Measurements from ENCODE around the gene SLC2A6. TPM values are rescaled to one million over a fixed set of nuclear protein-coding genes. Genes with fewer than 3 reads are reported as not detected.

SLC2A6 gene
- total RNA-seq, 1 donor from 2014 or later, result 8.4 TPM

DNA sequence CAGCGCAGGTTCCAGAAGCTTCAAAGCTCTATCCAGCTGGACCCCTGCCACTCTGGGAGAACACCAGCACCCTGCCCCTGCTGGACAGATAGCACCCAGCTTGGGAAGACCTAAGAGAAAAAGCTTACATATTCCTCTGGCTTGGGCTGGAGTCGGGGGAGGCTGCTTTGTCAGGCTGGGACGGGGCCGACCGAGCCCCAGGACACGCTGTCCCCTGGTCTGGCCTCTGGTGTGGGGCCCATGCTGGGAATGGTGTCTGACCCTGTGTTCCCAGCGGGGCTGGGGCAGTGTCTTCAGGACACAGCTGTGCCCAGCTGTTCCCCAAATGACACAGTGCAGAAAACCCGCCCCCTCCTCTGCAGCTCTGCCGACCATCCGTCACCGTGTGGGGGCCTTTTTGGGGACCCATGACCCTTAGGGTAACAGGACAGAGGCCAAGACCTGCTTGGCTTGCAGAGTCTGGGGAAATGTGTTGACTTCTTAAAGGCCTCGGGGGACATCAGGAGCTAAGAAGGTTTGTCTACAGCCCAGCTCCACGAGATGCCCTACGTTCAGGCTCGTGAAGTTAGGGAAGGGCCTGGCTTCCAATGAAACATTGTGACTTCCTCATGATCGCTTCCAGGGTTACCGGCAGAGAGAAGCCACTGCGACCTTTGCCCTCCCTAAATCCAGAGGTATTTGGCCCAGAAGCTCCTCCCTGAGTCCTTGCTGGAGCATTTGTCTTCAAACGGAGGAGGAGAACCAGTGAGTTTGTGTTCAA is 20.4 kb upstream of the SLC2A6 start:
- peaks cover 17% of the 10 kb centered on the region for H3K9me3 Mint-ChIP-seq (ENCODE audit: unreplicated experiment)
- H3K27me3 Mint-ChIP-seq (ENCODE audit: unreplicated experiment), result peaks cover 44% of the 10 kb centered on the region
- TF ChIP-seq CTCF (IDR thresholded peaks at IDR 0.05), result no peak
- no peak overlapping the region for H3K4me3 Mint-ChIP-seq (ENCODE audit: unreplicated experiment)
- no peak for DNase-seq (ENCODE audit: extremely low spot score, unreplicated experiment)
- peaks cover 4% of the 10 kb centered on the region for H3K36me3 Mint-ChIP-seq (ENCODE audit: unreplicated experiment)
- H3K4me1 Mint-ChIP-seq (ENCODE audit: unreplicated experiment), result peaks cover 2% of the 10 kb centered on the region
- H3K27ac Mint-ChIP-seq (ENCODE audit: unreplicated experiment), result no peak overlapping the region

DNA sequence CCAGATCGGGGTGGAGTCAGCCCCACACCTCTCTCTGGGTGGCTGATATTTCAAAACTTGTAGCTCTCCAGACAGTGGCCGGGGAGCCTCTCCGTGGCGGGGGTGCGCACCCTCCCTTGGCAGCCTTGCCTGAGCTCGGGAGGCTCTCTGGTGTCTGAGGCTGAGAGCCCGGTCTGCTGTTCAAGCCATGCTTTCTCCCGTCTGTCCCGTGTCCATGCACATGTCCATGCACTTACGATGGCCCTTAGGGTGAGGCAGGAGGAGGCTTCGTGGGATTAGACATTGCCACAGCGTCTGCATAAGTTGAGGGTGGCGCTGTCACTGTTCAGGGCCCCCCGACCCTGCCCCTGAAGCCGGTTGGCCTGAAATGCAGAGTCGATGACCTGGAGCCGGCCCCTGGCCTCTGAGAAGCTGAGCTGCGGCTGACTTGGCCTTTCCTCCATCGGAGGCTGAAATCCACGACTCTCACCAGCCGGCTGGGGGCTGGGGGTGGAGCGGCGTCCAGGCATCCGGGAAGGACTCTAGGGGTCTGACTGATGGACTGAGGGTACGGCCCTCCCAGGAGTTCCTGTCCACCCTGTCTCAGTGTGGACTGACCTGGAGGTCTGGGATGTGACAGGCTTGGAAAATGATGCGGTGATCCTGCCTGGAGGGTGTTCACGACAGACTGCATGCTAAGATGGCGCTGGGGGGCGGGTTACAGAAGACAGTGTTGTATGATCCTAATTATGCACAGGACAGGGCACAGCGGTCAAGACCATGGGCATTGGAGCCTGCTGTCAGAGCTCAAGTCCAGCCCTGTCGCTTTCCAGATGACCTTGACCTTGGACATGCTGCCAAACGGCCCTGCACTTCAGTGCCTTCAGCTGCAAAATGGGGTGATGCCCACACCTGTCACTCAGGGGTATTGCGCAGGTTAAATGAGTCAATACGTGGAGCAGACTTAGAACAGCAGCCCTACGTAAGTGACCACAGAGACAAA is 18.3 kb upstream of the SLC2A6 start:
- Mint-ChIP-seq H3K4me1 (ENCODE audit: unreplicated experiment) (peaks cover 19% of the 10 kb centered on the region), H3K36me3 (ENCODE audit: unreplicated experiment) (no peaks in the 10 kb centered on the region)
- no peak for TF ChIP-seq CTCF (IDR thresholded peaks at IDR 0.05)

DNA sequence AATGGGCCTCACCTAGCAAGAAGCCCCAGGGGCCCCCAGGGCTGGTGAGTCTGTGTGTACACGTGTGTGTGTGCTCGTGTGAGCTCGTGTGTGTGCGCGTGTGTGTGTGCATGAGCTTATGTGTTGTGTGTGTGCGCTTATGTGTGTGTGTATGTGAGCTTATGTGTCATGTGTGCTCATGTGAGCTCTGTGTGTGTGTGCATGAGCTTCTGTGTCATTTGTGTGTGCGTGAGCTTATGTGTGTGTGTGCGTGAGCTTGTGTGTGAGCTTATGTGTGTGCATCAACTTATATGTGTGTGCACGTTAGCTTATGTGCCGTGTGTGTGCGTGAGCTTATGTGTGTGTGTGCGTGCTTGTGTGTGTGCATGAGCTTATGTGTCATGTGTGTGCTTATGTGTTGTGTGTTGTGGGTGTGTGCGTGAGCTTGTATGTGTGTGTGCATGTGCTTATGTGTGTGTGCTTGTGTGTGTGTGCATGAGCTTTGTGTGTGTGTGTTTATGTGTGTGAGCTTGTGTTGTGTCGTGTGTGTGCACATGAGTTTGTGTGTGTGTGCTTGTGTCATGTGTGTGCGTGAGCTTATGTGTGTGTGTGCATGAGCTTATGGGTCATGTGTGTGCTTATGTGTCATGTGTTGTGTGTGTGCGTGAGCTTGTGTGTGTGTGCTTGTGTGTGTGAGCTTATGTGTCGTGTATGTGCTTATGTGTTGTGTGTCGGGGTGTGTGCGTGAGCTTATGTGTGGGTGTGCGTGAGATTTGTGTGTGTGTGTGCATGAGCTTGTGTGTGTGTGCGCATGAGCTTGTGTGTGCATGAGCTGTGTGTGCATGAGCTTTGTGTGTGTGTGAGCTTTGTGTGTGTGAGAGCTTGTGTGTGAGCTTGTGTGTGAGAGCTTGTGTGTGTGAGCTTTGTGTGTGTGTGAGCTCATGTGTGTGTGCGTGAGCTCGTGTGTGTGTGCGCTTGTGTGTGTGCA is 16.7 kb upstream of the SLC2A6 start:
- Mint-ChIP-seq H3K4me3 (ENCODE audit: unreplicated experiment) (no peak overlapping the region), H3K27me3 (ENCODE audit: unreplicated experiment) (peaks cover 23% of the 10 kb centered on the region), H3K9me3 (ENCODE audit: unreplicated experiment) (no peaks in the 10 kb centered on the region), H3K27ac (ENCODE audit: unreplicated experiment) (no peak overlapping the region), H3K36me3 (ENCODE audit: unreplicated experiment) (no peaks in the 10 kb centered on the region), H3K4me1 (ENCODE audit: unreplicated experiment) (peaks cover 29% of the 10 kb centered on the region)
- DNase-seq (ENCODE audit: extremely low spot score, unreplicated experiment), result no peak
- no peak for TF ChIP-seq CTCF (IDR thresholded peaks at IDR 0.05)

More for the DNA sequence above, 18.3 kb upstream of the SLC2A6 start:
- Mint-ChIP-seq H3K4me3 (ENCODE audit: unreplicated experiment) (no peak overlapping the region), H3K27ac (ENCODE audit: unreplicated experiment) (no peak overlapping the region), H3K27me3 (ENCODE audit: unreplicated experiment) (peaks cover 31% of the 10 kb centered on the region), H3K9me3 (ENCODE audit: unreplicated experiment) (peaks cover 11% of the 10 kb centered on the region)
- no peak for DNase-seq (ENCODE audit: extremely low spot score, unreplicated experiment)

DNA sequence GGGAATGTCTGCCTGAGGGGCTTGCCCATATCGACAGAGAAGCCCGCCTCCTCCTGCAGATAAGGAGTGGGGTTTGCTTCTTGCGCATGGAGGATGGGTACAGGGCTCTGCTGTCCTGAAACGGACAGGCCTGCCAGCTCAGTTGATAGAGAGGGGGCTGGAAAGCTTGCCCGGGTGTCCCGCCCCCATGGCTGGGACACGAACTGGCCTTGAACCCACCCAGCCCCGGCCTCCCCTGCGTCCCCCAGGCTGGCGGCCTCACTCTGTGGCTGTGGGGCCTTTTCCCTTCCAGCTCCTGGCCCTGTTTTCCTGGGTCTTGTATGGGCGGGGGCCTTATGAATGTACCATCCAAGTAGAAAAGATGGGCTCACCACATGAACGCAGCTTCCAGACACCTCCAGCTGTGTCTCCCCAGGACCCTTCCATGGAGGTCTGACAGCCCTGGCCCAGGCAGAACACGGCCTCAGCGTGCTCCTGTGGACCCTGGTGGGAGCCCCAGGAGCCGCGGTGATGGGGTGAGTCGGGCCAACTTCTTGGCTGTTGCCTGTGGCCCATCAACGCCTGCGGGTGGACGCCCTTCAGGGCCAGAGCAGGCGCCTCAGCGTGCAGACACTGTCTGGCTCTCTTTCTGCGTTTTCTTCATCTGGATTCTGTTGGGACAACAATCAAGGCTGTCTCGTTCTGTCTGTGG is 15.9 kb upstream of the SLC2A6 start:
- Mint-ChIP-seq H3K4me1 (ENCODE audit: unreplicated experiment) (peaks cover 35% of the 10 kb centered on the region), H3K27ac (ENCODE audit: unreplicated experiment) (no peak overlapping the region), H3K9me3 (ENCODE audit: unreplicated experiment) (no peaks in the 10 kb centered on the region), H3K27me3 (ENCODE audit: unreplicated experiment) (peaks cover 19% of the 10 kb centered on the region), H3K36me3 (ENCODE audit: unreplicated experiment) (no peaks in the 10 kb centered on the region), H3K4me3 (ENCODE audit: unreplicated experiment) (no peak overlapping the region)
- TF ChIP-seq CTCF (IDR thresholded peaks at IDR 0.05), result no peak
- DNase-seq (ENCODE audit: extremely low spot score, unreplicated experiment), result no peak

Measured in osteocyte (in vitro differentiated cells).